Gastrocnemius medialis (tissue), 4 donors: ENCODE measurements around the gene PRPH2. TPM values are rescaled to one million over a fixed set of nuclear protein-coding genes. Genes with fewer than 3 reads are reported as not detected.

Experiments
- ATAC-seq, 2 donors: fragments of 150-250 bp; one replicate each; pipeline ENCODE4 v1.9.1; 2016
- DNase-seq, 2 donors: peaks; one replicate each; pipeline ENCODE4 v3.0.0-alpha.2; 2019
- H3K27ac ChIP-seq, 4 donors: fragments of 200-600 bp; sonication (generic); 1 replicate in 1 of 4; 2 replicates in 3 of 4; pipeline ENCODE4 v1.5.1; 2016 to 2018; ENCODE audit warnings: mild to moderate bottlenecking in 2 of 4, moderate library complexity in 1 of 4
- H3K27me3 ChIP-seq, 3 donors: fragments of 200-600 bp; sonication (generic) in 2 of 3; 1 replicate in 1 of 3; 2 replicates in 2 of 3; pipeline versions ENCODE4 v1.5.1 to v1.6.0; 2016 to 2019; ENCODE audit warnings: mild to moderate bottlenecking in 1 of 3, moderate library complexity in 1 of 3
- H3K36me3 ChIP-seq, 2 donors: fragments of 200-600 bp; sonication (generic) in 1 of 2; one replicate each; pipeline ENCODE4 v1.5.1; 2017 to 2018
- H3K4me1 ChIP-seq, 2 donors: fragments of 200-600 bp; sonication (generic) in 1 of 2; one replicate each; pipeline ENCODE4 v1.5.1; 2016 to 2017; ENCODE audit warnings: mild to moderate bottlenecking in 2 of 2
- H3K4me3 ChIP-seq, 4 donors: fragments of 200-600 bp; sonication (generic) in 3 of 4; 1 replicate in 1 of 4; 2 replicates in 3 of 4; pipeline ENCODE4 v1.5.1; 2016 to 2019; ENCODE audit warnings: mild to moderate bottlenecking in 2 of 4
- H3K9me3 ChIP-seq, 3 donors: fragments of 200-600 bp; sonication (generic) in 2 of 3; 1 replicate in 1 of 3; 2 replicates in 2 of 3; pipeline ENCODE4 v1.5.1; 2016 to 2019
- POLR2A ChIP-seq, 2 donors: fragments of 450-650 bp; IDR thresholded peaks; one replicate each; pipeline ENCODE4 v1.6.1; 2017; ENCODE audit warnings: antibody characterized with exemption in 2 of 2, mild to moderate bottlenecking in 2 of 2, moderate library complexity in 2 of 2
- in situ Hi-C, 4 donors: fragments of 200-750 bp; cut with MboI; loops; one replicate each; pipeline versions ENCODE4 v1.15.0 to v1.8.0; 2017; ENCODE audit warnings: low sequenced_read_pairs in 4 of 4
- intact Hi-C: fragments of 100-400 bp; cut with DNase I; formaldehyde crosslinking; loops from one replicate; pipeline ENCODE4 v1.15.1; 2023; ENCODE audit warnings: low total_unique reads
- total RNA-seq, 4 donors: library from RNA; depleted of rRNA; stranded (reverse); fragments of >200 nt; gene quantifications; one replicate each; pipeline versions ENCODE4 v1.1.0 to v1.2.3, GENCODE V29; 2016
- TF ChIP-seq, protein P1 (sequence below), 5 experiments: fragments of 450-650 bp in 3 of 5; fragments of 200-600 bp in 2 of 5; sonication (generic) in 2 of 5; IDR thresholded peaks in 4 of 5; conservative IDR thresholded peaks in 1 of 5; 1 replicate in 4 of 5; 2 replicates in 1 of 5; pipeline ENCODE4 v1.5.1; 2016 to 2019; ENCODE audit warnings: antibody characterized with exemption in 5 of 5, mild to moderate bottlenecking in 3 of 5, moderate library complexity in 3 of 5

PRPH2 gene
- total RNA-seq, 4 donors from 2014 or later, result 0.16 to 3.8 (median 1.8) TPM

DNA sequence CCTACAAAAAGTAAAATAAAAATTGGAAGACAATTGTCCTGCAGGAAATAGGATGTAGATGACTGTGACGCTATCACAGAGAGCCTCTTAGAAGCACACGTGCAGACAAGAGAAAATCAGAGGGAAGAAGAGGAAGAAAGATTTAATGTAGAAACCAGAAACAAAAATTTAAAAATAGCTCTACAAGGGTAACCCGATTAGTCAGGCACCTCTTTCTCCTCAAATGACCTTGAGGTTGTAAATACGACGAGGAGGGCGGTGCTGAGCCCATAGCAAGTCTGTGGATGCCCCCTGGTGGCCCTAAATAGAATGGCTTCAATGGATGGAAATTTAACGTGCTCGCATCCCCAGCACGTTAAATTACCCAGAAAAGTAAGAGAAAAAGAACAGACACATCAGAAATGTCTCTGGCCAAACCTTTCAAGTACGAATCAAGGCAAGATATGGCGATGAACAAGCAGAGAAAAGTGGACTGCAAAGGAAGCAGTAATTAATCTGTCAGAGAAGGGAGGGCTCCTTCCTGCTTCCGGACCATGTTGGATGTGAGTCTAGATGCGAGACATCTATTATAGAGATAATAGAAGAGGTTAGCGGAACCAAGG lies 4.2 kb upstream of the PRPH2 start:
- intact Hi-C loops, result loop anchor here (1.0 to 2.0 kb wide), 3 partner anchors 65 to 162 kb away; partner anchors contain the start of genes RPL7L1 and UBR2
- ATAC-seq, result peak; percentile 94 to 98
- peaks cover 13 to 27% of the 10 kb centered on the region in 2 donors for H3K4me1 ChIP-seq
- H3K4me3 ChIP-seq, result peak overlapping the region; percentile 55 to 74 (median 60)
- peak overlapping the region; percentile 72 to 86 (median 74) for H3K27ac ChIP-seq
- in situ Hi-C loops, result loop anchor here in 3 of 4 donors (5.0 to 25.0 kb wide), 4 partner anchors 64 to 151 kb away; partner anchors contain the start of gene RPL7L1 (in 1 of the 3)
- TF ChIP-seq, protein P1, sequence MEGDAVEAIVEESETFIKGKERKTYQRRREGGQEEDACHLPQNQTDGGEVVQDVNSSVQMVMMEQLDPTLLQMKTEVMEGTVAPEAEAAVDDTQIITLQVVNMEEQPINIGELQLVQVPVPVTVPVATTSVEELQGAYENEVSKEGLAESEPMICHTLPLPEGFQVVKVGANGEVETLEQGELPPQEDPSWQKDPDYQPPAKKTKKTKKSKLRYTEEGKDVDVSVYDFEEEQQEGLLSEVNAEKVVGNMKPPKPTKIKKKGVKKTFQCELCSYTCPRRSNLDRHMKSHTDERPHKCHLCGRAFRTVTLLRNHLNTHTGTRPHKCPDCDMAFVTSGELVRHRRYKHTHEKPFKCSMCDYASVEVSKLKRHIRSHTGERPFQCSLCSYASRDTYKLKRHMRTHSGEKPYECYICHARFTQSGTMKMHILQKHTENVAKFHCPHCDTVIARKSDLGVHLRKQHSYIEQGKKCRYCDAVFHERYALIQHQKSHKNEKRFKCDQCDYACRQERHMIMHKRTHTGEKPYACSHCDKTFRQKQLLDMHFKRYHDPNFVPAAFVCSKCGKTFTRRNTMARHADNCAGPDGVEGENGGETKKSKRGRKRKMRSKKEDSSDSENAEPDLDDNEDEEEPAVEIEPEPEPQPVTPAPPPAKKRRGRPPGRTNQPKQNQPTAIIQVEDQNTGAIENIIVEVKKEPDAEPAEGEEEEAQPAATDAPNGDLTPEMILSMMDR (IDR thresholded peaks at IDR 0.05 in 4 of 5, conservative IDR thresholded peaks at IDR 0.05 in 1 of 5), result peak; percentile 90 to 98 (median 95)
- TF ChIP-seq POLR2A (IDR thresholded peaks at IDR 0.05), result no peak
- H3K36me3 ChIP-seq, result no peaks in the 10 kb centered on the region
- H3K27me3 ChIP-seq, result no peaks in the 10 kb centered on the region
- no peaks in the 10 kb centered on the region for H3K9me3 ChIP-seq
- peak; percentile 79 to 84 for DNase-seq

GRCh38 chr6:42726026-42726425 lies 3.6 kb upstream of the PRPH2 start:
- Histone ChIP-seq H3K4me1 (peaks cover 13 to 27% of the 10 kb centered on the region in 2 donors), H3K27me3 (no peaks in the 10 kb centered on the region), H3K9me3 (no peaks in the 10 kb centered on the region), H3K27ac (peak overlapping the region; percentile 72 to 86 (median 74)), H3K36me3 (no peaks in the 10 kb centered on the region), H3K4me3 (peak overlapping the region in 3 of 4 donors; percentile 9 to 60 (median 55))
- DNase-seq, result no peak
- TF ChIP-seq, protein P1 (IDR thresholded peaks at IDR 0.05 in 4 of 5, conservative IDR thresholded peaks at IDR 0.05 in 1 of 5), result no peak
- no peak for TF ChIP-seq POLR2A (IDR thresholded peaks at IDR 0.05)
- intact Hi-C loops, result loop anchor here (1.0 to 2.0 kb wide), 3 partner anchors 65 to 161 kb away; partner anchors contain the start of genes RPL7L1 and UBR2
- ATAC-seq, result no peak
- in situ Hi-C loops, result loop anchor here in 3 of 4 donors (5.0 to 25.0 kb wide), 4 partner anchors 64 to 151 kb away; partner anchors contain the start of gene RPL7L1 (in 1 of the 3)

- TF ChIP-seq, protein P1 (IDR thresholded peaks at IDR 0.05 in 4 of 5, conservative IDR thresholded peaks at IDR 0.05 in 1 of 5), result no peak
- TF ChIP-seq POLR2A (IDR thresholded peaks at IDR 0.05), result no peak
- H3K9me3 ChIP-seq, result no peaks in the 10 kb centered on the region
- no peak overlapping the region for H3K4me3 ChIP-seq
- in situ Hi-C loops, result loop anchor here (5.0 to 25.0 kb wide), 4 partner anchors 63 to 152 kb away; partner anchors contain the start of gene RPL7L1 (in 1 of the 4)
- DNase-seq (no peak), ATAC-seq (no peak)
- H3K27ac ChIP-seq, result peak overlapping the region in 2 of 4 donors; percentile 72 to 74
- peaks cover 13 to 27% of the 10 kb centered on the region in 2 donors for H3K4me1 ChIP-seq
- H3K36me3 ChIP-seq, result no peaks in the 10 kb centered on the region
- H3K27me3 ChIP-seq, result no peaks in the 10 kb centered on the region
- intact Hi-C loops, result no loop called here
Observed at GRCh38 chr6:42724825-42725224, 2.4 kb upstream of the PRPH2 start.

DNA sequence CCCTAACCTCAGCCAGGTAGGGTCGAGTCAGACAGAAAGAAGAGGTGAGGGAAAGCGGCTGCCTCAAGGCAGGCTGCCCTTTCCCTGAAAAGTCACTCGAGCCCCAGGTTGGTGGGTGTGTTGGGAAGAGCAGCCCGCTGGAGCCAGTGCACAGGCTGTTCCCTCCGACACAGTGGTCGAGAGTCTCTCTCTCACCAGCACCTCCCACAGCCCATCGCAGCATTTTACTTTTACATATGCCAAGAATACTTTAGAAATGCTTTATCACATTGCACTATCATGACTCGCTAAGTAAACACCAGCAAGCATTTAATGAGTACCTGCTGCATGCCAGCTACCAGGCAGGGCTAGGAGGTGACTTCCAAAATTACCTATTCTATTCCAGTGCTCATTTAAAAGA lies 1.7 kb downstream of the PRPH2 start:
- H3K36me3 ChIP-seq, result no peaks in the 10 kb centered on the region
- H3K4me3 ChIP-seq, result no peak overlapping the region
- DNase-seq (no peak), ATAC-seq (no peak)
- no peak overlapping the region for H3K27ac ChIP-seq
- H3K4me1 ChIP-seq, result peaks cover 6 to 23% of the 10 kb centered on the region in 2 donors
- intact Hi-C loops, result no loop called here
- in situ Hi-C loops, result loop anchor here in 2 of 4 donors (5.0 kb wide), 1 partner anchor 58 kb away; no protein-coding TSS in a partner anchor
- TF ChIP-seq POLR2A (IDR thresholded peaks at IDR 0.05), result no peak
- TF ChIP-seq, protein P1 (IDR thresholded peaks at IDR 0.05 in 4 of 5, conservative IDR thresholded peaks at IDR 0.05 in 1 of 5), result no peak
- no peaks in the 10 kb centered on the region for H3K27me3 ChIP-seq
- no peaks in the 10 kb centered on the region for H3K9me3 ChIP-seq
